NCI-H774 (cell line): ENCODE data around the gene BCAS4.
"Not testable (repeated sequence)": the region's sequence is repeated elsewhere in the genome, so short reads cannot be mapped to it uniquely, and the experiment has no call there.

ENCODE experiments used
- DNase-seq: peaks from one replicate; lab custom pipeline; 2025; lab: John Stamatoyannopoulos, UW

Gene BCAS4

DNA sequence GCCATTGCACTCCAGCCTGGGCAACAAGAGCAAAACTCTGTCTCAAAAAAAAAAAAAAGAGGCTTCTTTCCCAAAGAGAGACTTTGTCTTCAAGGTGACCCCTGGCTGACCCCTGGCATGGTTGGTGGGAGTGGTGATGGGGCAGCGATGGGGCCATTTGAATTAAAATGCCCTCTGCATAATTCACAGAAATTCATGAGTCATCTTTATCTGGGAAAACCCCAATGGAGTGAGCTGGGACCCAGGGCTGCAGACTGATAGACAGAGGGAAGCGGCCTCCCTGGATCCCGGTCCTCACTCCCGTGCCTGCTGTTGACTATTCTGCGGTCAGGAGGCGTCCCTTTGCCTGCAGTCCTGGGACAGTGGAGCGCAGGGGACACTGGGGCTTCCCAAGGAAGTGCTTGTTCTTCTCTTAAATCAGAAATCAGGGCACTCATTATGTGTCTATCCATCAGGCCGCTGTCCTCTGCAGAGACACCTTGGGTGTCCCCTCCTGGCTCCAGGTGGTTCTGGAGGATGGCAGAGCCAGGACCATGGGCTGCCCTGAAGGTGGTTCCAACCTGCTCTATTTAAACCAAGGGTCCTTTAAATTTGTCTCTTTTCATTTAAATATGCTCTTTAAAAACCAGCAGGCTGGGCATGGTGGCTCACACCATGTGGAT lies 23.3 kb upstream of the BCAS4 start:
- not testable (repeated sequence) for DNase-seq

GRCh38 chr20:50772420-50773185 lies 22.3 kb upstream of the BCAS4 start:
- DNase-seq, result no peak

GRCh38 chr20:50774515-50774914 lies 20.3 kb upstream of the BCAS4 start:
- DNase-seq, result no peak

- no peak for DNase-seq
Observed at GRCh38 chr20:50776122-50776817, 18.6 kb upstream of the BCAS4 start.

GRCh38 chr20:50777373-50777772 lies 17.5 kb upstream of the BCAS4 start:
- DNase-seq, result no peak

GRCh38 chr20:50778994-50779393 lies 15.9 kb upstream of the BCAS4 start:
- DNase-seq, result not testable (repeated sequence)

GRCh38 chr20:50783390-50783789 lies 11.5 kb upstream of the BCAS4 start:
- DNase-seq, result no peak

GRCh38 chr20:50783903-50784302 lies 11.0 kb upstream of the BCAS4 start:
- no peak for DNase-seq

DNA sequence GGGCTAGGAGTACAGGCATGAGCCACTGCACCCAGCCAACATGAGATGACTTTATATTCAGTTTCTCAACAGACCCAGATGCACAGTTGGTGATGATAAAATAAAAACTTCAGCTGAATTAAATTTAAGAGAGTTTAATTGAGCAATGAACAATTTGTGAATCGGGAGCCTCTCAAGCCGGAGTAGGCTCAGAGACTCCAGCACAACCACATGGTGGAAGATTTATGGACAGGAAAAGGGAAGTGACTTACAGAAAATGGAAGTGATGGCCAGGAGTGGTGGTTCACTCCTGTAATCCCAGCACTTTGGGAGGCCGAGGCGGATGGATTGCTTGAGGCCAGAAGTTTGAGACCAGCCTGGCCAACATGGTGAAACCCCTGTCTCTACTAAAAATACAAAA lies 10.4 kb upstream of the BCAS4 start:
- DNase-seq, result no peak

- DNase-seq, result no peak
Observed at GRCh38 chr20:50786703-50787102, 8.2 kb upstream of the BCAS4 start.

DNA sequence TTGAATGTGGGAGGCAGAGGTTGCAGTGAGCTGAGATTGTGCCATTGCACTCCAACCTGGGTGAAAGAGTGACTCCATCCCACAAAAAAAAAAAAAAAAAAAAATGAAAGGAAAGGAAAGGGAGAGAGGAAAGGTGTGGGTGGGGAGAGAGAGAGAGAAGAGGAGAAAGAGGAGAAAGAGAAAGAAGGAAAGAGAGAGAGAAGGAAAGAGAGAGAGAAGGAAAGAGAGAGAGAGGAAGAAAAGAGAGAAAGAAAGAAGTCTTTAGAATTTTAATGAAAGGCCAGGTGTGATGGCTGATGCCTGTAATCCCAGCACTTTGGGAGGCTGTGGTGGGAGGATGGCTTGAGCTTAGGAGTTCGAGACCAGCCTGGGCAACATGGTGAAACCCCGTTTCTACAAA lies 7.7 kb upstream of the BCAS4 start:
- DNase-seq, result no peak

DNA sequence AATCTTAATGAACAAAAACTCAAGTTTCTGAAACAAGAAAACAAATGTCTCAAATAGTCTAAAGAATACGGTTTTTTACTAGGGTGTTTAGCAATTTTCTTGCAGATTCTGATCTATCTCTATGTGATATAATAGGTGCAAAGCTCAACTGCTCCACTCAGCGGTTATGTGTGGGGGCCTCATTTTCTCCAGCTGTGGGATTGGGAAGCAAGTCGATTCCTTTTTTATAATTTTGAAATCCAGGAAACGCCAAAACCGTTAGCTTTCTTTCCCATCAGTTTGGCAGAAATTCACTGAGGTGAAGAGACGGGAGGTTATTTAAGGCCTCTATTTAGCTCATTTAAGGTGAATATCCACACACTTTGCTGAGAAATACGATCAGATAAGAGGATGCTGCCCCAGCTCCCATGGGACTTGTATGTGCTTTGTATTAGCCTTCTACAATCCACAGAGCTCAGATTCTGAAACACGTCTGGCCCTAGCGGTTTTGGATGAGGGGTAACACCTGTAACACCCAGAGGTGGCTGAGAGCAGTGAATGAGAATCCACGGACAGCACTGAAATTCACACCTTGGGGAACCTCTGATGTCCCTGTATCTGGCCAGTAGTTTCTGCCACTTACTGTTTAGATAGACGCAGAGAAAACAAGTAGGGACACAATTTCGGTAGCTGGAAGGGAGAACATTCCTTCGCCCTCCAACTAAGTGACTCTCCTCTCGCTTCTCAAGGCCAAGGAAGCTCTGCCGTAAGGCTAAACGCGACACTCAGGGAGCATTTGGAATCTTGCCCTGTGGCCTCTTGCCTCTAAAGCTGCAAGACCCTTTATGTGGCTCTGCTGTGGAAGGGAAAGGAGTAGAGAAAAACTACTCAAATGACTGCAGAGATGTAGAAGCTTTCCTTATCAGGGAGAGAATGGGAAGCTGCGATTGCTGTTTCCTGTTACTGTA lies 6.5 kb upstream of the BCAS4 start:
- no peak for DNase-seq

- DNase-seq, result no peak
Observed at GRCh38 chr20:50789968-50790650, 4.8 kb upstream of the BCAS4 start.

DNA sequence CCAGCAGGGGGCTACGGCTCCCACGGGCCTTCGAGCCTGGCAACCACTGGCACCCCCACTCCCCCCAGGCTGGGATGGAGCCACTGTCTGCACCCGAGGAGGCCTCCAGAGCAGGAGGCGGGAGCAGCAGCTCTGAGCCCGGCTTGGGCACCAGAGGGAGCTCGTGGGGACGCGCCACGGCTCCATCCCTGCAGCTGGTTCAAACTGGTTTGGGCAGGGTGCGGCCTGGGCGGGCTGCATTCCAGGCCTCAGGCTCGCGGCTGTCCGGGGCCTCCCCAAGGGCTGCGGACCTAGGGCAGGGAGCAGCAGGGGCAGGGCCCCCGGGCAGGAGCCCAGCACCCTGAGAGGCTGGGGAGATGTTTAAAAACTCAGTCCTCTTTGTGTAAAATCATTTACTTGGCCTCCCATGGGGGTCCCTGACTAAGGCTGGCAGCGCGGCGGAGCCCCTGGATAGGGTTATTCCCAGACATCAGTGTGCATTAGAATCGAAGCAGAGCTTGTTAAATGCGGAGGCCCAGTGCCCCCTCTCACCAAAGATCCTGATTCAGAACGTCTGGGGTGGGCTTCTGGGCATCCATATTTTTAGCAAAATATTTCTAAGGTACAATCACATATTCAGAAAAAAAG lies 4.1 kb upstream of the BCAS4 start:
- DNase-seq, result peak; percentile 74

GRCh38 chr20:50792708-50793574 lies 1.9 kb upstream of the BCAS4 start:
- no peak for DNase-seq

DNA sequence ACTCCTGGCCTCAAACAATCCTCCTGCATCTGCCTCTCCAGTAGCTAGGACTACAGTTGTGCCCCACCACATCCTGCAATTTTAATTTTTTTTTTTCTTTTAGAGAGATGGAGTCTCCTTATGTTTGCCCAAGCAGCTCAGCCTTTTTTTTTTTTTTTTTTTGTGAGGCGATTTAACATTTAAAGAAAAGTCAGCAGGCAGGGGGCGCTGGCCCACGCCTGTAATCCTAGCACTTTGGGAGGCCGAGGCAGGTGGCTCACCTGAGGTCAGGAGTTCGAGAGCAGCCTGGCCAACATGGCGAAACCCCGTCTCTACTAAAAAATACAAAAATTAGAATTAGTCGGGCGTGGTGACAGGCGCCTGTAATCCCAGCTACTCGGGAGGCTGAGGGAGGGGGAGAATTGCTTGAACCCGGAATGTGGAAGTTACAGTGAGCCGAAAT lies 1.3 kb upstream of the BCAS4 start:
- not testable (repeated sequence) for DNase-seq

GRCh38 chr20:50794181-50794845 lies 548 bp upstream of the BCAS4 start:
- no peak for DNase-seq

DNA sequence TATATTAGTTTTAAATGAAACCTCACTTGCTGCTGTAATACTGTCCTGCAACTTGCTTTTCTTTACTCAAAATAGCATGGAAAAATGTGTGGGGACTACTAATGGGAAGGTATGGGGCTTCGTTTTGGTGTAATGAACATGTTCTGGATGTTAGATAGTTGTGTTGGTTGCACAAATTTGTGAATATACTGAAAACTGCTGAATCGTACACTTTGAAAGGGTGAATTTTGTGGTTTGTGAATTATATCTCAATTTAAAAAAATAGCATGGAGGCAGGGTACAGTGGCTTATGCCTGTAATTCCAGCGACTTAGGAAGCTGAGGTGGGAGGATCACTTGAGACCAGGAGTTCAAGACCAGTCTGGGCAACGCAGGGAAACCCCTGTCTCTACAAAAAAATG lies 2.3 kb downstream of the BCAS4 start:
- DNase-seq, result no peak

DNA sequence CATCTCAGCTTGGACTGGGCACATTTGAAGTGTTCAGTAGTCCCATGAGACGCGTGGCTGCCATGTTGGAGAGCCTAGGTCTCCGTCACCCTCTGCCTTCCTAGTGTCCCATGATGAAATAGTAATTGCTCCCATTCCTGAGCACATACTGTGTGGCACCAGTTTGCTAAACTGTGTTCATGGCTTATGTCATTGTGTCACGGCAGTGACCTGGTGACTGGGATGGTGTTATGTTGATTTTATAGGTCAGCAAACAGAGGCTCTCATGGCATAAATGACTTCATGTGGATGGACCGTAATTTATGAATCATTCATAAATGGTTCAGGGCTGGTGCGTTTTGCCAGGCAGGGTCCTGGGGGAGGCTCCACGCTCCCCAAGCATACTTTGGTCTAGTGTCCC lies 3.8 kb downstream of the BCAS4 start:
- DNase-seq, result no peak
